Fibroblast of villous mesenchyme (primary cell): Measurements from ENCODE around the gene HIGD2A. TPM values are rescaled to one million over a fixed set of nuclear protein-coding genes. Genes with fewer than 3 reads are reported as not detected.

ENCODE experiments used
- DNase-seq: peaks from one replicate; pipeline ENCODE4 v3.0.0-alpha.2; 2010; ENCODE audit warnings: low read depth
- H3K4me3 ChIP-seq: 2 replicates; pipeline ENCODE4 v1.5.1; 2011; ENCODE audit warnings: low read depth, mild to moderate bottlenecking, low read length
- total RNA-seq: library from RNA; depleted of rRNA; stranded (reverse); fragments of >200 nt; gene quantifications from 2 replicates; pipeline ENCODE4 v1.2.3, GENCODE V29; 2012
- TF ChIP-seq, protein P1 (sequence below): IDR thresholded peaks from 2 replicates; pipeline ENCODE4 v1.5.1; 2012; ENCODE audit warnings: low read depth, mild to moderate bottlenecking, low read length; ENCODE audit not compliant: insufficient read depth

Gene HIGD2A
- total RNA-seq, 1 donor, result 19.0 TPM

DNA sequence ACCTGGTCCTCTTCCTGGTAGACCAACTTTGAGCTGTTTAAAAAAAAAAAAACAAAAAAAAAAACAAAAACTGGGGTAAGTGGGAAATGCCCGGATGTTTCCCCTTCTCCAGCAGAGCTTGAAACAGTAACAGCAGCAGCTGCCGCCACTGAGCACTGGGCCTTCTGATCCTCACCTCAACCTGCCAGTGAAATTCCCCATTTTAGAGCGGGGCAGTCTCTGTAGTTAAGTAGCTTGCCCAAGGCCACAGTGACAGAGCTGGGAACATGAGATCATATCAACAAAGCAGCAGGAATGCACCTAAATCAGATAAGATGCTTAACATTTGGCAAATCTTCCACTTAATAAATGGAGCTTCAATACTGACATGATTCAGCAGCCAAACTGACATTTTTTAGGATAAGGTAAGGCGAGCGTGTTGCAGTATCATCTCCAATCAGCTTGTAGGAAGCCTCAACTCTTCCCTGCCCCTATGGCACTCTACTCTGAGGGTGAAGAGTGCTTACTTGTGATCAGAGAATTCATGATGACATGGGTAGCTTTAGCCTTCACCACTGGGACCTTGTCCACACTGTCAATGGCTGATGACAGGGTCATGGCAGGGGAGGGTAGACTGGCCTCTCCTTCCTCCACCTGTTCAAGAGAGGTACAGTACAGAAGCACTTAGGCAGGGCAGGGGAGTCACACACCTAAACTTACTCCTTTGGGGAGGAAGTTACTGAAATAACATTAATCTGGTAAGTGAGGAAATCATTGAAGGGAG is 36.3 kb upstream of the HIGD2A start:
- TF ChIP-seq, protein P1, sequence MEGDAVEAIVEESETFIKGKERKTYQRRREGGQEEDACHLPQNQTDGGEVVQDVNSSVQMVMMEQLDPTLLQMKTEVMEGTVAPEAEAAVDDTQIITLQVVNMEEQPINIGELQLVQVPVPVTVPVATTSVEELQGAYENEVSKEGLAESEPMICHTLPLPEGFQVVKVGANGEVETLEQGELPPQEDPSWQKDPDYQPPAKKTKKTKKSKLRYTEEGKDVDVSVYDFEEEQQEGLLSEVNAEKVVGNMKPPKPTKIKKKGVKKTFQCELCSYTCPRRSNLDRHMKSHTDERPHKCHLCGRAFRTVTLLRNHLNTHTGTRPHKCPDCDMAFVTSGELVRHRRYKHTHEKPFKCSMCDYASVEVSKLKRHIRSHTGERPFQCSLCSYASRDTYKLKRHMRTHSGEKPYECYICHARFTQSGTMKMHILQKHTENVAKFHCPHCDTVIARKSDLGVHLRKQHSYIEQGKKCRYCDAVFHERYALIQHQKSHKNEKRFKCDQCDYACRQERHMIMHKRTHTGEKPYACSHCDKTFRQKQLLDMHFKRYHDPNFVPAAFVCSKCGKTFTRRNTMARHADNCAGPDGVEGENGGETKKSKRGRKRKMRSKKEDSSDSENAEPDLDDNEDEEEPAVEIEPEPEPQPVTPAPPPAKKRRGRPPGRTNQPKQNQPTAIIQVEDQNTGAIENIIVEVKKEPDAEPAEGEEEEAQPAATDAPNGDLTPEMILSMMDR, result no peak
- DNase-seq, result peak; percentile 36
- no peak overlapping the region for H3K4me3 ChIP-seq

DNA sequence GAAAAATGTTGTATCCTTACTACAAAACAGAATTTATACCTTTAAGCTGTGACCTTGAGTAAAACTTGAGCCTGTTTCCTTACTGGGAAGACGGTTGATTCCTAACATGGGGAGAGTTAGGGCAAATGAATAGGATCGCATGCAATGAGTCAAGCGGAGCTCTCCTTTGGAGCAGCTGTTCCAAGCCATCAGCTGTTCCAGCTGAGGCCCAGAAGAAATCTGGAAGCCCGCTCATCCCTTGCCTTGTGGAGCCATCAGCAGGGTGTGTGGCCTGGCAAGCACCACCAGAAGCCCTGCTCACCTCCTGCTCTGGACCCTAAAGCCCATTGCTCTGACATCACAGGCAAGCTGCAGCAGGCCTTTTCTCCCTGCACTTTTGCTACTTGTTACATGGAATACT is 35.0 kb upstream of the HIGD2A start:
- TF ChIP-seq, protein P1, result no peak
- no peak for DNase-seq
- no peak overlapping the region for H3K4me3 ChIP-seq

DNA sequence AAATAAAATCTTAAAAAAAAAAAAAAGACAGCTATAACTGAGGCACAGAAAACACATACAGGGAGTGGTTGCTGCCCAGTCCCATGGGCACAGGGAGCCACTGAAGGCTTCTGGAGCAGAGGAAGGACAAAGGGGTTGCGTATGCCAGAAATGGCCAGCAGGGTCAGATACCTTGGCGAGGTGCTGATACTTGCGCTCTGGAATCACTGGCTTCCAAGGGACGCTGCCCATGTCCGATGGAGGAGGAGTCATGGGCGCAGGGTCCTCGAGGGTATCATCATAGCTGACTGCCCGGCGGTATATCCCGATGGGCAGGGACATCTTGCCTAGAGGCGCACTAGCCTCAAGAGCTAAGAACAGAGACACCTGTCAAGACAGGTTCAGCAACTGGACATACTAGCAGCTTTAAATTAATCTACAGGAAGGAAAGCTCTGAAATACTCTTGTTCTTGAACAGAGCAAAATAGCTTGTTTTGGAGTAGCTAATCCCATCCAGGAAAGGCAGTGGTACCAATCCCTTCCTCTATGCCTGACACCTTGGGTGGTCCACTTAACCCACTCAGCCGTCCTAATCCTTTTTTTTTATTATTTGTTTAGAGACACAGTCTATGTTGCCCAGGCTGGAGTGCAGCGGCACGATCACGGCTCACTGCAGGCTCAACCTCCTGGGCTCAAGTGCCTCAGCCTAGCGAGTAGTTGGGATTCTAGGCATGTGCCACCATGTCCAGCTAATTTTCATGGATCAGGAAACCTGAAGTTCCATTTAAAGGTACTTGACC is 33.0 kb upstream of the HIGD2A start:
- H3K4me3 ChIP-seq, result no peak overlapping the region
- DNase-seq, result no peak
- TF ChIP-seq, protein P1, result no peak

DNA sequence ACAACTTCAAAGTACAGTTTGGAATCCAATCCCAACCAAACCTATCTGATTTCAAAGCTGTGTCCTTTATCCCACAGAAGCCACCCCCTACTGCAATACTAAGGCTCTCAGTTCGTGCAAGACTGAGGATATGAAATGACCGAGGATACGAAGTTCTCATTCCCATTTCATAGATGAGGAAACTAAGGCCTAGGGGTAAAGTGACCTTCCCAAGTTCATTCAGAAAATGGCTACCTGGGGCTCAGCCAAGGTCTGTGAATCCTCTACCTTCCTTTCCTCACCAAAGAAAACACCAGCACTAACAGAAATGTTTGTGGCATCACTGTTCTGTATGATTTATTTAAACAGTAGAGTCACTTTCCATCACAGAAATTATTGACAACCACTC is 32.4 kb upstream of the HIGD2A start:
- TF ChIP-seq, protein P1, result no peak
- DNase-seq, result no peak
- H3K4me3 ChIP-seq, result no peak overlapping the region

DNA sequence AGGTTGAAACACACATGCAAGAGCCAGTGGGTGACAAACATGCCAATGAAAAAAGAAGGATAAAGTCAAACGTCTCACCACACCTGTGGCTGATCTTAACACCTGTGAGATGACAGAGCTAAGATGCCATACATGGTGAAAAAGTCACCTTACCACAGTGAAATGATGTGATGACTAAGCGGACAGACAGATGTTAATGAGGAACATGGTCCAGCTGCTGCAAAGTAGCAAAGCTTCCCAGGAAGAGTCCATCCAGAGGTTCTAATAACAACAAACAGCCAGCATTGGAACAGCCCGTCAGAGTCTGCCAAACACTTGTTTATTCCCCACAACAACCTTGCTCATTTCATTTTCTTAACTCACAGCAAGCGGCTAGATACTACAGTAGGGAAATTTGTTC is 28.9 kb upstream of the HIGD2A start:
- H3K4me3 ChIP-seq, result peak overlapping the region; percentile 26
- peak; percentile 46 for DNase-seq
- TF ChIP-seq, protein P1, result no peak

DNA sequence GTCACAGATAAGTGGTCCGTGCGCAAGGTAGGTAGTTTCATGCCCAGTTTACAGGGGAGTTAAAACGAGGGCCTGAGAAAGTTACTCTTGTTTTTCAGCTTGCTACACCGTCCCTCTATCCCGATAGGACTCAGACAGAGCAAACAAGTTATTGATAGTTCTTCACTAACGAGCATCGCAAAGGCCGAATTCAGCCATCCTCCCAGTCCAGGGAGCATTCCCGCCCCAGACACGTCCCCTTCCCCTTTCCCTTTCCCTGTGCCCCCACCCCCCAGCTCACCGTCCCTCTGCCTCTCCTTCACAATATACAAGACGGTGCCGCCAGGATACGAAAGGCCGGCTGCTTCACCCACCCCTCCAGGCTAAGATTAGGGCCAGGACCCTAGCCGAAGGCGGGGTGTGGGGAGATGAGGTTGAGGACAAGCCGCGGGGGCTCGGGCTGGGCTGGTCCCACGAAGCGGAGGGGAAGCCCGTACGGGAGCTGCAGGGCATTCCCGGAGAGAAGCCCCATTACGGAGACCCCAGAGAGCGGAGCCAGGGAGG is 27.6 kb upstream of the HIGD2A start:
- TF ChIP-seq, protein P1, result no peak
- DNase-seq, result peak; percentile 20

More for the DNA sequence above, 27.6 kb upstream of the HIGD2A start:
- peak overlapping the region; percentile 97 for H3K4me3 ChIP-seq
